Right hindlimb (tissue), 1 donor: ENCODE data around the gene HCAR2.
"Not testable (repeated sequence)": the region's sequence is repeated elsewhere in the genome, so short reads cannot be mapped to it uniquely, and the experiment has no call there.

Experiments
- DNase-seq: peaks from one replicate; pipeline ENCODE4 v3.0.0-alpha.2; 2018

The HCAR2 gene

DNA sequence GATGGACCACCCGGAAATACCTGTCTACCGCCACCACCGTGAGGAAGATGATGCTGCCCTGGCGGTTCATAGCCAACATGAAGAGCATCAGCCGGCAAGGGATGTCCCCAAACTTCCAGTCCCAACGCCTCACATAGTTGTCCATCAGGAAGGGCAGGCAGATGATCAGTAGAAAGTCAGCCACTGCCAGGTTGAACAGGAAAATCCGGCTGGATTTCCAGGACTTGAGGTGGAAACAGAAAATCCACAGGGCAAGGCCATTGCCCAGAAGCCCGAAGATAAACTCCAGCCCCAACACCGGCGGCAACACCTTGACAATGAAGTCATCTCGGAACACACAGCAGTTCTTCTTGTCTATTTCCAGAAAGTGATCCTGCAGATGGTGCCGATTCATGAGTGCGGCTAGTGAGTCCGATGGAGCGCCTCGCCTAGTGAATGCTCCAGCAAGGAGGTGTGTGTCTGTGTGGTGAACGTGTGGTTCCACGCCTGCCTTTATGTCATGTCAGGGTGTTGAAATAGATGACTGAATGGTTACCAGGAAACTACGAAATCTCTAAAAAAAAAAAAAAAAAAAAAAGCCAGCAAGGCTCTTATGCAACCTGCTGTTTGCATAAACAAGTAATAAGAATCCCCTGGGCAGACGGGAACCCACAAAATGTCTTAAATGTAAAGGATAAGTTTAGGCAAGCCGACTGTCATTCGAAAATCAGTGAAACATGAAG is at the start of gene HCAR2:
HCAR2 (minus strand) TSS at position 468 of the 722 bp plus-strand sequence; CDS start at position 394, 74 bp downstream.
- not testable (repeated sequence) for DNase-seq

GRCh38 chr12:122752464-122753318 is 49.5 kb upstream of the HCAR2 start, which contains the start of gene DENR:
TSS of gene DENR (plus strand) at chr12:122752824. CDS start at chr12:122753702, 878 bp downstream.
- DNase-seq, result peak; percentile 98

GRCh38 chr12:122750781-122751515 is 47.8 kb upstream of the HCAR2 start:
- not testable (repeated sequence) for DNase-seq

DNA sequence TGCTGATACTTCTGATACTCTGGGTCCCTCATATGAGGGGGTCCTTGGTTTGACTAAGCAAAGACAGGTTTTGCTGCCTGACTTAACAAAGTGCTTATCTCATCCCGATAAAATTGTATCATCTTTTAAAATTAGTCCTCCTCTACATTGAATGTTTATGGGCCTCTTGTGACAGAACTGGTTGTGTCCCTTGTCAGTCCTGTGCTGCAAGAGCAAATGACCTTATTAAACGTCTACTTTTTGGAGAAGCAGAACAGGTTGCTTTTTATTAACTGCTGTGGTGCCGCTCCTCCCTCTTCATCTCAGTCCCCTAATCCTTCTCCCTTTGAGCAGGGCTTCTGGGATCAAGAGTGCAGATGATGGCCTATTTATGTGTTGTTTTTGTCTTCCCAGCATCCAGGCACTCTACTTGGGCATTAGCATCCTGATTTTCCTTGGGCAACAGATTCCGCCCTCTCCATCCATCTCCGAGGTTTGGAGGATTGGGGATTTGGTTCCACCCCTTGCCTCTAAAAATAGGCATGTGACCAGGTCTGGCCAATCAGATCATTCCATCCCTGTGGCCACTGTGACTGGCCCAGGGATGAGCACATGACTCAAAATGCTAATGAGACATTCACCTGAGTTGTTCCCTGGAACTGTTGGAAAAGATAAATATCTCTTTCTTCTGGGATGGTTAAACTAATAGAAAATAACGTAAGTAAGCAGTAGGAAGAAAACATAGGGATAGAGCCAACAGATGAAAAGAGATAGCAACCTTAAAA is 46.6 kb upstream of the HCAR2 start:
- DNase-seq, result no peak

- DNase-seq, result no peak
Observed at GRCh38 chr12:122747224-122748135, 44.3 kb upstream of the HCAR2 start.

DNA sequence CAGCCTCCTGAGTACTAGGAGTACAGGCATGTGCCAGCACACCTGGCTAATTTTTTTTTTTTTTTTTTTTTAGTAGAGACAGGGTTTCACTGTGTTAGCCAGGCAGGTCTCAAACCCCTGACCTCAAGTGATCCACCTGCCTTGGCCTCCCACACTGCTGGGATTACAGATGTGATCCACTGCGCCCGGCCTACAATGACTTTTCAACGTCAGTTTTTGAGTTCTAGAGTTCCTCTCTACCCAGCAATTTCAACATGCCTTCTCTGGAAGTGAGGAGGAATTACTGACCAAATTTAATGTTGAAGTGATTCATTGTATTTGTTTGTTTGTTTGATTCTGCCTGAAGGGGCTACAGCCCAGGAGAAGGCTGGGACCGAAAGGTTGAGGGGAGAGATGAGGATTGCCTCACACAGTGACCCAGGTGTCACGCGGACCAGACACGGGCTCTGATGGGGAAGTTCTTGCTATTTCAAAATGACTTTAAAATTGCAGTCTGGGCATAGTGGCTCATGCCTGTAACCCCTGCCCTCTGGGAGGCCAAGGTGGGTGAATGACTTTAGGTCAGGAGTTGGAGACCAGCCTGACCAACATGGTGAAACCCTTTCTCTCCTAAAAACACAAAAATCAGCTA is 40.9 kb upstream of the HCAR2 start:
- no peak for DNase-seq

- no peak for DNase-seq
Observed at GRCh38 chr12:122740351-122740750, 37.2 kb upstream of the HCAR2 start.

DNA sequence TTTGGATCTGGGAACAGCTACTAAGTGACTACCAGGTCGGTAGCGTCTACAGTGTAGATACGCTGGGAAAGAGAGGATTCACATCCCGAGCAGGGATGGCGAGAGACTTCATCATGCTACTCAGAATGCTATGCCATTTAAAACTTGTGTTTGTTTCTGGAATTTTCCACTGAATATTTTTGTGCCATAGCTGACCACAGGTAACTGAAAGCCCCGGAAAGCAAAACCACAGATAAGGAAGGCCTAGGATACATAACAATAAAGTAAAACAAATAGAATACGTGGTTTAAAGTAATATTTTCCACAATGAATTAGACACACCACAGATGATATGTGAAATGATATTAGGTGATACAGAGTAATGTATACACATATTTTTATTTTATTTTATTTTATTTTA is 35.4 kb upstream of the HCAR2 start:
- no peak for DNase-seq

DNA sequence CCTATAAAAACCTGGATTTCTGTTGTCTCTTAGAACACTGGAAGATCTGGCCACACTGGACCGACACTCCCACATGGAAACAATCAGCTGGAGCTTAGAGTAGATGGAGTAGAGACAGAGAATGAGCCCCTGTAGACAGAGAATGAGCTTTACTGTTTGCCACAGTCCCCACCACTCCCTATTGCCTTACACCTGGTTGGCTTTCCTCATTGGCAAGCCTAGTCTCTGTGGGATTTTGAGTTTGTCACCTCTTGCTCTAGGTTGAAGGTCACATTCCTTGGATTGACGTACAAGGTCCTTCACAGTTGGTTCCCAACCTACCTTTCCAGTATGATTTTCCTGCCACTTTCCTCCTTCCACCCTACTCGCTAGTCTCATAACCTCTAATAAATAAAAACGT is 29.5 kb upstream of the HCAR2 start:
- no peak for DNase-seq

GRCh38 chr12:122732170-122732569 is 29.0 kb upstream of the HCAR2 start:
- no peak for DNase-seq

DNA sequence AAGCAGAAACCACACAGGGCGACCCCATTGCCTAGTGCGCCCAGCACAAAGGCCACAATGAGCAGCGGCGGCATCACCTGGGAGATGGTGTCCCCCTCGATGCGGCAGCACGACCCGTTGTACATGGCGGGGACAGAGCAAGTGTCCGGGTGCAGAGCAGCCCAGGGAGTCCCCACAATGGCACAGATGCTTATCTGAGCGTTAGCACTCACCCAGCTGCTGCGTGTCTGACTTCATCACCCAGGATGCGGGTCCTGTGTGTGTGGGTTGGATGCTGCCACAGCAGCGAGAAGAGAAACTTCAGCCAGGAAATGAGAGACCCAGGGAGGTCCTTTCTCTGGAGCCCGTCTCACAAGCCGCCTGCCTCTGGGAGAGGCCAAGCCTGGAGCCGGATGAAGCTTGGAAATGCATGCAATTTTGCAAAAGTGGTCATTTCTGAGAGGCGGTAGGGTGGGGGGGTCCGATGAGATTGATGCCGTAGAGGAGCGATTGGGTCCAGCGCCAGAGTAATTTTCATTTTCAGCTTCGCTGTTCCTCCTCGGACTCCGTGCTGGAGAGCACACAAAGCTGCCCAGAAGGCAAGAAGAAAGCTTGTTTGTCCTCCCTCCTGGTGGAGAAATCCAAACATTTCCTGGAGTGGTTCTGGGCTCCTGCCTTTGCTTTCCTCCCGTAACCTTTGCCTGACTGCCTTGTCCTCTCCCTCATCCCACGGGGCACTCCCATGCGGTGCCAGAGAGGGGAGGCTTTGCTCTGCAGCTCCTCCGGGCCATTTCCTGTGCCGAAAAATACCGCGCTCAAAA is 27.3 kb upstream of the HCAR2 start, which contains the start of gene HCAR1:
HCAR1 (minus strand) TSS at position 630 of the 800 bp plus-strand sequence; CDS start at position 125, 505 bp downstream.
- peak; percentile 41 for DNase-seq

DNA sequence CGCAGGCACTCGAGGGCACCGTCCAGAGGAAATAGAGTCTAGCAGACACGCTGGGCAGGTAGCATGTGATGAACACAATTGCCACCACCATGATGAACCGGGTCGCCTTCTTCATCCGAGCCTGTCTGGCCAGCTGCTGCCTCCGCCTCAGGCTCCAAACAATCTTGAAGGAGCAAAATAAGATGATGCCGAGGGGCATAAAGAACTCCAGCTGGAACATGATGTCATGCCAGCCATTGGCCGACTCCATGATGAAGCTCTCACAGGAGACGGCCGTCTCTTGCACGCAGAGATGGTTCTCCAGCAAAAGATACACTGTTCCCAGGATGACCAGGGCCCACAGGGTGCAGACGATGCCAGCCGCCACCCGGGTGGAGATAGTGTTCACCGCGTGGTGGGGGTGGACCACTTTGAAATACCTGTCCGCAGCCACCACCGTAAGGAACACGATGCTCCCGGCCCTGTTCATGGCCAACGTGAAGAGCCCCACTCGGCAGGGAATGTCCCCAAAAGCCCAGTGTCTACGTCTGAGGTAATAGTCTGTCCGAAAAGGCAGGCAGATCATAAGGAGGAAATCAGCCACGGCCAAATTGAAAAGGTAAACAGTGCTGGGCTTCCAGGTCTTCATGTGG is 26.5 kb upstream of the HCAR2 start:
- DNase-seq, result no peak

DNA sequence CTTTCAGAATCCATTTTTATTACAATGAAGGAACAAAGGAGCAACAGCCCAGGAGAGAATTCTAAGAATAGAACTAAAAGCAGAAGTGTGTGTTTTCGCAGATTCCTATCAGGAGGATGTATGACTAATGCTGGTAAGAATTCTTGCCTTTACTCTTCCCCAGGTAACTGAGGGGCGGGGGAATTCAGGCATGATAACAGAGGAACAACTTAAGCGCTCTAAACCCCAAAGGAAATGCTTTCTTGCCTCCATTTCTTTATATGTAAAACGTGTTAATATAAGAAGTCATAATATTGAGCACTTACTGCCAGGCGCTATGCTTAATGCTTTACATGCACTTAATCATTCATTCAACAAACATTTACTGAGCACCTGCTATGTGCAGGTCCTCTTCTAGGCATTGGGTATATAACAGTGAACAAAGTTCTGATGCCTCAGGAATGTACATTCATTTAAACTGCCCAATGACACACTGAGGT is 23.0 kb upstream of the HCAR2 start:
- no peak for DNase-seq

GRCh38 chr12:122725452-122726079 is 22.4 kb upstream of the HCAR2 start:
- DNase-seq, result no peak

DNA sequence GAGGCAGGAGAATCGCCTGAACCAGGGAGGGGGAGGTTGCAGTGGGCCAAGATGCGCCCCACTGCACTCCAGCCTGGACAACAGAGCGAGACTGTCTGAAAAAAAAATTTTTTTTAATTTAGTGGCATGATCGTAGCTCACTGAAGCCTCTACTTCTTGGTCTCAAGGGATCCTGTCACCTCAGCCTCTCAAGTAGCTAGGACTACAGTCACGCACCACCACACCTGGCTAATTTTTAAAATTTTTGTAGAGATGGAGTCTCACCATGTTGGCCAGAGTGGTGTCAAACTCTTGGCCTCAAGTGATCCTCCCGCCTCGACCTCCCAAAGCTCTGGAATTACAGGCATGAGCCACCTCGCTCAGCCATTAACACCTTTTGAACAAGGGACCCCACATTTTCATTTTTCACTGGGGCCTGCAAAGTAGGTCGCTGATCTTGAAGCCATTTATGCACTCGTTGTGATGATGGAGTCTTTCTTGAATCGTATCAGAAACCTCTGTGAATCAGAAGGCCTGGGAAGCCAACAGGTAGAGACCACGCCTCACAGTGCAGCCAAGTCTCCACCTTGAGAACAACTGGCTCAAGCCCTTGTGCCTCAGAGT is 21.6 kb upstream of the HCAR2 start:
- DNase-seq, result no peak

DNA sequence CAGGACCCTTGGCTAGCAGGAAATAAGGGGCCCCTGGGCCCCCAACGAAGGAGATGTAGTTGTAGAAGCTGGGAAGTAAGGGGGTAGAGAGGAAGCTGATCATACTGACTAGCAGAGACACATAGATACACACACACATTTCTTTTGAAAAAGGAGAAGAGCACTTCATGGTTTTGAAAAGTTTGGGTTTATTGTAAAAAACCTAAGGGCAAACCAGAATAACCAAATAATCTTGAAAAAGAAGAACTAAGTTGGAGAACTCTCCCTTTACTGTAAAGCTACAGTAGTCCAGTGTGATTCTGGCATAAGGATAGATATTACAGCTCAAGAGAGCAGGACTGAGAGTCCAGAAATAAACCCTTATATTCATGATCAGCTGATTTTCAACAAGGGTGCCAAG is 19.2 kb upstream of the HCAR2 start:
- DNase-seq, result no peak

- no peak for DNase-seq
Observed at GRCh38 chr12:122721057-122721545, 17.9 kb upstream of the HCAR2 start.

DNA sequence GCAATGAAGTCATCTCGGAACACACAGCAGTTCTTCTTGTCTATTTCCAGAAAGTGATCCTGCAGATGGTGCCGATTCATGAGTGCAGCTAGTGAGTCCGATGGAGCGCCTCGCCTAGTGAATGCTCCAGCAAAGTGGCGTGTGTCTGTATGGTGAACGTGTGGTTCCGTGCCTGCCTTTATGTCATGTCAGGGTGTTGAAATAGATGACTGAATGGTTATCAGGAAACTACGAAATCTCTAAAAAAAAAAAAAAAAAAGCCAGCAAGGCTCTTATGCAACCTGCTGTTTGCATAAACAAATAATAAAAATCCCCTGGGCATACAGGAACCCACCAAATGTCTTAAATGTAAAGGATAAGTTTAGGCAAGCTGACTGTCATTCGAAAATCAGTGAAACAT is 13.5 kb upstream of the HCAR2 start, which contains the start of gene HCAR3:
HCAR3 (minus strand) TSS at position 154 of the 400 bp plus-strand sequence; CDS start at position 80, 74 bp downstream.
- DNase-seq, result not testable (repeated sequence)
